Suprapubic skin (tissue), 4 donors: ENCODE data around the gene CDYL2. TPM values are rescaled to one million over a fixed set of nuclear protein-coding genes. Genes with fewer than 3 reads are reported as not detected.

Source experiments
- DNase-seq, 2 donors: peaks; one replicate each; pipeline ENCODE4 v3.0.0-alpha.2; 2019; ENCODE audit warnings: low spot score in 2 of 2
- H3K27ac ChIP-seq: fragments of 200-600 bp; sonication (generic); one replicate; pipeline ENCODE4 v1.5.1; 2019
- H3K27me3 ChIP-seq: fragments of 200-600 bp; sonication (generic); one replicate; pipeline ENCODE4 v1.5.1; 2019
- H3K36me3 ChIP-seq: fragments of 200-600 bp; sonication (generic); one replicate; pipeline ENCODE4 v1.5.1; 2019
- H3K4me1 ChIP-seq: fragments of 200-600 bp; sonication (generic); one replicate; pipeline ENCODE4 v1.5.1; 2019
- H3K4me3 ChIP-seq: fragments of 200-600 bp; sonication (generic); one replicate; pipeline ENCODE4 v1.5.1; 2019; ENCODE audit warnings: mild to moderate bottlenecking
- H3K9me3 ChIP-seq: fragments of 200-600 bp; sonication (generic); one replicate; pipeline ENCODE4 v1.5.1; 2019
- EP300 ChIP-seq: sonication (generic); formaldehyde crosslinking; IDR thresholded peaks from one replicate; pipeline ENCODE4 v1.6.1; 2017; ENCODE audit warnings: antibody characterized with exemption
- POLR2A ChIP-seq, 2 donors: fragments of 450-650 bp; IDR thresholded peaks; one replicate each; pipeline ENCODE4 v1.6.1; 2017; ENCODE audit warnings: antibody characterized with exemption in 2 of 2, mild to moderate bottlenecking in 2 of 2, moderate library complexity in 2 of 2
- POLR2AphosphoS5 ChIP-seq, 3 donors: sonication (generic); formaldehyde crosslinking; IDR thresholded peaks; one replicate each; pipeline ENCODE4 v1.6.1; 2017; ENCODE audit warnings: antibody characterized with exemption in 3 of 3
- WGBS: methylation state at CpG from one replicate; pipeline ENCODE4 v1.1.5; 2018; 5-methylcytosine and 5-hydroxymethylcytosine counted together
- total RNA-seq, 4 donors: library from RNA; depleted of rRNA; stranded (reverse); fragments of >200 nt; gene quantifications; one replicate each; pipeline ENCODE4 v1.1.0, GENCODE V29; 2016
- TF ChIP-seq, protein P1 (sequence below), 2 donors: fragments of 200-600 bp in 1 of 2; fragments of 450-650 bp in 1 of 2; sonication (generic) in 1 of 2; IDR thresholded peaks; one replicate each; pipeline ENCODE4 v1.5.1; 2016 to 2019; ENCODE audit warnings: antibody characterized with exemption in 2 of 2, mild to moderate bottlenecking in 1 of 2, moderate library complexity in 1 of 2

The CDYL2 gene
- total RNA-seq, 4 donors from 2014 or later = 2.8 to 8.2 (median 3.9) TPM

DNA sequence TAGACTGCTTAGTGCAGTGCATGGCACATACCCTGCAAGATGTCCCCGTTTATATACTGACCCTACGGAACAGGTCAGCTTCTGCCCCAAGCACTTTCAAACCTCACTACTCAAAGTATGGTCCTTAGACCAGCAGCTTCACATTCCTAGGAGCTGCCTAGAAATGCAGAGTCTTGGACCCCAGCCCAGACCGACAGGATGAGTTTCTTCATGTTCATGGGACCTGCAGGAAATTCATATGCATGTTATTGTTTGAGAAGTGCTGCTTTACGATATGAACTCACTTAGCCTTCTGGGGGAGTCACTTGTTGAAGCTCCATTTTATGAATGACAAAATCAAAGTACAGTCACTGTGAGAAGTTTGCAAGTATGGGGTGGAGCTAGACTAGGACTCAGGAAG is 181.0 kb downstream of the CDYL2 start:
- Histone ChIP-seq H3K36me3 (no peaks in the 10 kb centered on the region), H3K27ac (no peak overlapping the region), H3K9me3 (no peaks in the 10 kb centered on the region), H3K4me3 (no peak overlapping the region), H3K4me1 (no peaks in the 10 kb centered on the region), H3K27me3 (no peaks in the 10 kb centered on the region)
- DNase-seq = no peak
- WGBS = 45% methylated on average over 4 of the region's 4 CpGs
- no peak for TF ChIP-seq POLR2A (IDR thresholded peaks at IDR 0.05)
- TF ChIP-seq, protein P1, sequence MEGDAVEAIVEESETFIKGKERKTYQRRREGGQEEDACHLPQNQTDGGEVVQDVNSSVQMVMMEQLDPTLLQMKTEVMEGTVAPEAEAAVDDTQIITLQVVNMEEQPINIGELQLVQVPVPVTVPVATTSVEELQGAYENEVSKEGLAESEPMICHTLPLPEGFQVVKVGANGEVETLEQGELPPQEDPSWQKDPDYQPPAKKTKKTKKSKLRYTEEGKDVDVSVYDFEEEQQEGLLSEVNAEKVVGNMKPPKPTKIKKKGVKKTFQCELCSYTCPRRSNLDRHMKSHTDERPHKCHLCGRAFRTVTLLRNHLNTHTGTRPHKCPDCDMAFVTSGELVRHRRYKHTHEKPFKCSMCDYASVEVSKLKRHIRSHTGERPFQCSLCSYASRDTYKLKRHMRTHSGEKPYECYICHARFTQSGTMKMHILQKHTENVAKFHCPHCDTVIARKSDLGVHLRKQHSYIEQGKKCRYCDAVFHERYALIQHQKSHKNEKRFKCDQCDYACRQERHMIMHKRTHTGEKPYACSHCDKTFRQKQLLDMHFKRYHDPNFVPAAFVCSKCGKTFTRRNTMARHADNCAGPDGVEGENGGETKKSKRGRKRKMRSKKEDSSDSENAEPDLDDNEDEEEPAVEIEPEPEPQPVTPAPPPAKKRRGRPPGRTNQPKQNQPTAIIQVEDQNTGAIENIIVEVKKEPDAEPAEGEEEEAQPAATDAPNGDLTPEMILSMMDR (IDR thresholded peaks at IDR 0.05) = no peak
- TF ChIP-seq EP300 = no peak
- TF ChIP-seq POLR2AphosphoS5 (IDR thresholded peaks at IDR 0.05) = no peak

DNA sequence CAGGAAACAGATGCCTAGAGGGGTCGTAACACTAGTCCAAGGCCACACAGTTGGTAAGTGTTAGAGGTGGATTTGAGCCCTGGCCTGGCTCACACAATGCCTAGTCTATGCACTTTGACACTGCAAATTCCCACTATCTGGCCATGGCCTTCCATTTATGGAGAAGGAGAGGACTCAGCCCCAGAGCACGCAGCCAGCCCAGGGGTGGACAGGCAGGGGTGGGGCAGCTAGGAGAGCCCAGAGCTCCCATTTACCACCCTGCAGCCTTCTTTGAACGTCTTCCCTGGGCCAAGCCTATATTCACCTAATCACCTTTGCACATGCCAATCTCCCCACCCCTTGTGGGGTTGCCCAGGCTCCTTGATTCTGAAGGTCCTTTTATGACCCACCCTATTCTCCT is 182.4 kb downstream of the CDYL2 start:
- no peaks in the 10 kb centered on the region for H3K27me3 ChIP-seq
- no peaks in the 10 kb centered on the region for H3K4me1 ChIP-seq
- H3K36me3 ChIP-seq = no peaks in the 10 kb centered on the region
- TF ChIP-seq EP300 (no peak), POLR2AphosphoS5 (IDR thresholded peaks at IDR 0.05) (no peak), POLR2A (IDR thresholded peaks at IDR 0.05) (no peak)
- TF ChIP-seq, protein P1 (IDR thresholded peaks at IDR 0.05) = no peak
- H3K27ac ChIP-seq = no peak overlapping the region
- DNase-seq = no peak
- 77% methylated on average over 3 of the region's 3 CpGs for WGBS
- no peak overlapping the region for H3K4me3 ChIP-seq
- no peaks in the 10 kb centered on the region for H3K9me3 ChIP-seq

DNA sequence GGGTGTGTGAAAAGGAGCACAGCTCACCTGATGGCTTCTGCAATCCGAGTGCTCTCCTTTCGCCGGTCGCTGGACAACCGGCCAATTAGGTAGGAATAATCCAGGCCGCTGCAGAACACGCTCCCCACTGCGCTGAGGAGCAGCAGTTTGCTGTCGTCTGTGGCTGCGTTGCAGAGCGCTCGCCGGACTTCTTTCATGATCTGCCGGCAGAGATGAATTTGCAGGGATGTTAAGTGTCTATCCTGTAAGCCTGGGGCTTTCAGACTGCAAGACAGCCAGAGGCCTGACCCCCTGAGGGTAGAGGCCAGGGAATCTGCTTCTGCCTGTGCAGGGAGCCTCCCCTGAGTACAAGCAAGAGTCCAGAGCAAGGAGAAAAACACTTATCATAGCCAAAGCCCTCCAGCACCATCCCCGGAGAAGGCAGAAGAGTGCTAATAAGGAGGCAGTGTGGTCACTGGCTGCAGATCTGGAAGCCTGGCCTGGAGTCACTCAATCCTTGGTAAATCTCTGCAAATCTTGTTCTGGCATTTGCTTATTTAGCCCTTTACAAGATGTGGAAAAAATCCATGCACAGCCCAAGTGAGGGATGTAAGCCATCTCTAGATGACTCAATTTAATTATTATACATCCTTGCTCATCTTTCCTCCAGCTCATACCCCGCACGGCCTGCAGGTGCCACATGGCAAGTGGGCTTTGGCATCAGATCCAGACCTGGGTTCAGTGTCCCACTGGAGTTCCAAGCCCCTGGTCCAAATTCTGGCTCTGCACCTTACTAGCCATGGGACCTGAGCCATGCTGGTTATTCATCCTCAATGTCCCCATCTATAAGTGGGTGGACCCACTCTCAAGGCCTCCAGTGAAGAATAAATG is 183.4 kb downstream of the CDYL2 start:
- Histone ChIP-seq H3K27ac (no peak overlapping the region), H3K36me3 (no peaks in the 10 kb centered on the region), H3K4me1 (no peaks in the 10 kb centered on the region), H3K4me3 (no peak overlapping the region), H3K9me3 (no peaks in the 10 kb centered on the region), H3K27me3 (no peaks in the 10 kb centered on the region)
- WGBS = 87% methylated on average over 17 of the region's 17 CpGs
- DNase-seq = no peak
- TF ChIP-seq EP300 = no peak
- TF ChIP-seq POLR2AphosphoS5 (IDR thresholded peaks at IDR 0.05) = no peak
- TF ChIP-seq POLR2A (IDR thresholded peaks at IDR 0.05) = no peak
- TF ChIP-seq, protein P1 (IDR thresholded peaks at IDR 0.05) = no peak

DNA sequence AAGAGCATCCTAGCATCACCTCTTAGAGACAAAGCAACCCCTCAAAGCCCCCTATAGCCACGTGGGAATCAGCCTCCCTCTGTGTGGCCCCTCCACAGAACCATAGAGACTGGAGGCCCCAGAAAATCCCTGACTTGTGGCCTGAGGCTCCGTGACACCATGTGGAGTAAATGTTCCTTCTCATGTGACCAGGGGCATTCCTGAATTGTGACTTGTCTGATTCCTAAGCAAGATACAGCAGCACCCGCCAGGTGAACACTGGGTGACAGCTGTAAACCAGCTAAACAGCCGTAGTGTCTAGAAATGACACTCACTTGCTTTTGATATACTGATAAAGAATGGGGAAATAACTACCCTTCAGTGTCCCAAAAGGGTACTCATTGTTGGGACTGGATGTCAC is 184.6 kb downstream of the CDYL2 start:
- Histone ChIP-seq H3K9me3 (no peaks in the 10 kb centered on the region), H3K4me3 (no peak overlapping the region), H3K27ac (no peak overlapping the region), H3K4me1 (no peaks in the 10 kb centered on the region), H3K36me3 (no peaks in the 10 kb centered on the region), H3K27me3 (no peaks in the 10 kb centered on the region)
- TF ChIP-seq POLR2AphosphoS5 (IDR thresholded peaks at IDR 0.05) (no peak), EP300 (no peak), POLR2A (IDR thresholded peaks at IDR 0.05) (no peak)
- TF ChIP-seq, protein P1 (IDR thresholded peaks at IDR 0.05) = no peak
- 54% methylated on average over 4 of the region's 4 CpGs for WGBS
- no peak for DNase-seq

DNA sequence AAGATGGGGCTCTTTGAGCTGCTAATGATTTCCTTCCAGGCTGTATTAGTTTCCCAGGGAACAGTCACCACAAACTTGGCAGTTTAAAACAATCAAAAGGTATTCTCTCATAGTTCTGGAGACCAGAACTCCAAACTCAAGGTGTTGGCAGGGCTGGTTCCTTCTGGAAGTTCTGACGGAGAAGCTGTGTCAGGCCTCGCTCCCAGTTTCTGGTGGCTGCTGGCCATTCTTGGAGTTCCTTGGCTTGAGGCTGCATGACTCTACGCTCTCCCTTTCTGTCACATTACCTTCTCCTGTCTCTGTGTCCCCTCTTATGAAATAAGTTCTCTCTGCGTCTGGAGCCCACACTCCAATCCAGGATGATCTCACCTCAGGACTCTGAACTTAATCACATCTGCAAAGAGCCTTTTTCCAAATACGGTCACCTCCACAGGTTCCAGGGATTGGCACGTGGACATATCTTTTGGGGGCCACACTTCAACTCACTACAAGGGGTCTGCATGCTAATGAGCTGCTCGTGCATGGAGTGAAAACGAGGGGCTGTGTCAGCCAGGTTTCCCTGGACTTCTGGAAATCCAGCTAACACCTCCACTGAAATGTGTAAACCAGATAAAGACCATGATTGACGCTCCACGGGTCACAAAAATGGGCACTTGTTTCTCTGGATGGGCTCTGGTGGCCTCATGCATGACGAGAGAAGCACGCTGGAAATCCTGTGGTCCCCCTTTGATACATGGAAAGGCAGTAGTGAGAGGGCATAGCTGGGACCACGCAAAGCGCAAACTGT is 185.3 kb downstream of the CDYL2 start:
- Histone ChIP-seq H3K9me3 (no peaks in the 10 kb centered on the region), H3K36me3 (no peaks in the 10 kb centered on the region), H3K27me3 (no peaks in the 10 kb centered on the region), H3K4me3 (no peak overlapping the region), H3K4me1 (no peaks in the 10 kb centered on the region), H3K27ac (no peak overlapping the region)
- TF ChIP-seq, protein P1 (IDR thresholded peaks at IDR 0.05) = no peak
- TF ChIP-seq POLR2AphosphoS5 (IDR thresholded peaks at IDR 0.05) (no peak), EP300 (no peak), POLR2A (IDR thresholded peaks at IDR 0.05) (no peak)
- DNase-seq = no peak
- 92% methylated on average over 14 of the region's 14 CpGs for WGBS
